T-helper 17 cell (primary cell): Measurements from ENCODE around the gene PPDPF. TPM values are rescaled to one million over a fixed set of nuclear protein-coding genes. Genes with fewer than 3 reads are reported as not detected.
A peak's percentile ranks its signal among the peaks of the same experiment; 100 is the strongest.

Experiments
- ATAC-seq: fragments of 150-1000 bp; cut with Tn5 transposase; 2 replicates; pipeline ENCODE4 v1.10.0; 2021; ENCODE audit warnings: mild to moderate bottlenecking, moderate library complexity
- DNase-seq, 3 donors: peaks; one replicate each; pipeline versions ENCODE4 v3.0.0 to v3.0.0-alpha.2; 2020 to 2021
- H3K9me3 ChIP-seq: one replicate; pipeline ENCODE4 v1.7.0; 2013; ENCODE audit warnings: low read length, mild to moderate bottlenecking; ENCODE audit not compliant: control insufficient read depth, poor library complexity, severe bottlenecking
- H3K27ac Mint-ChIP-seq: one replicate; pipeline ENCODE4 v1.8.0; 2022; ENCODE audit warnings: mild to moderate bottlenecking, moderate library complexity, mixed read lengths
- H3K27me3 Mint-ChIP-seq: one replicate; pipeline ENCODE4 v1.8.0; 2022; ENCODE audit warnings: mixed read lengths
- H3K36me3 Mint-ChIP-seq: one replicate; pipeline ENCODE4 v1.8.0; 2022; ENCODE audit warnings: low read depth, mixed read lengths
- H3K4me1 Mint-ChIP-seq: one replicate; pipeline ENCODE4 v1.8.0; 2022; ENCODE audit warnings: mild to moderate bottlenecking, mixed read lengths
- H3K4me3 Mint-ChIP-seq: one replicate; pipeline ENCODE4 v1.8.0; 2022; ENCODE audit warnings: mild to moderate bottlenecking, moderate library complexity, mixed read lengths
- total RNA-seq, 4 donors: library from RNA in 2 of 4; stranded (reverse) in 2 of 4; gene quantifications; one replicate each; pipeline ENCODE4 v1.2.3 and lab custom pipeline; 2022 to 2026

PPDPF gene
- total RNA-seq, 2 donors from 2014 or later, result 149 to 271 TPM

- DNase-seq (peak in 1 of 3 donors; percentile 26), ATAC-seq (peak; percentile 1)
- H3K27me3 Mint-ChIP-seq, result no peaks in the 10 kb centered on the region
- H3K4me1 Mint-ChIP-seq, result peaks cover 10% of the 10 kb centered on the region
- no peaks in the 10 kb centered on the region for H3K36me3 Mint-ChIP-seq
- peak within 1 kb of the TSS; percentile 74 for H3K4me3 Mint-ChIP-seq
- H3K27ac Mint-ChIP-seq, result peak within 1 kb of the TSS; percentile 19
- no peaks in the 10 kb centered on the region for H3K9me3 ChIP-seq
These were observed 16.5 kb downstream of the PPDPF start, which contains the start of gene PTK6 for GRCh38 chr20:63536997-63537524. TSS of gene PTK6 (minus strand) at chr20:63537376. CDS start at chr20:63537314, 62 bp downstream.

GRCh38 chr20:63537525-63538203 lies 17.1 kb downstream of the PPDPF start:
- Mint-ChIP-seq H3K27me3 (no peaks in the 10 kb centered on the region), H3K4me3 (peak overlapping the region; percentile 74), H3K27ac (peak overlapping the region; percentile 19), H3K36me3 (no peaks in the 10 kb centered on the region), H3K4me1 (peaks cover 9% of the 10 kb centered on the region)
- DNase-seq (peak; percentile 84 to 93 (median 86)), ATAC-seq (peak; percentile 92)
- H3K9me3 ChIP-seq, result no peaks in the 10 kb centered on the region

- Mint-ChIP-seq H3K27ac (peak overlapping the region; percentile 19), H3K4me1 (peaks cover 10% of the 10 kb centered on the region), H3K27me3 (no peaks in the 10 kb centered on the region), H3K36me3 (no peaks in the 10 kb centered on the region), H3K4me3 (peak overlapping the region; percentile 74)
- ATAC-seq (peak; percentile 57), DNase-seq (peak; percentile 38 to 55 (median 54))
- H3K9me3 ChIP-seq, result no peaks in the 10 kb centered on the region
These were observed 17.9 kb downstream of the PPDPF start for GRCh38 chr20:63538204-63539091.

GRCh38 chr20:63539092-63539430 lies 18.5 kb downstream of the PPDPF start:
- Mint-ChIP-seq H3K4me3 (peak overlapping the region; percentile 50), H3K4me1 (peaks cover 13% of the 10 kb centered on the region), H3K36me3 (no peaks in the 10 kb centered on the region), H3K27ac (no peak overlapping the region), H3K27me3 (no peaks in the 10 kb centered on the region)
- no peak for ATAC-seq
- DNase-seq, result no peak
- H3K9me3 ChIP-seq, result no peaks in the 10 kb centered on the region

GRCh38 chr20:63539441-63540370 lies 19.1 kb downstream of the PPDPF start:
- H3K27ac Mint-ChIP-seq, result no peak overlapping the region
- no peaks in the 10 kb centered on the region for H3K9me3 ChIP-seq
- no peak for ATAC-seq
- H3K4me1 Mint-ChIP-seq, result peaks cover 13% of the 10 kb centered on the region
- H3K36me3 Mint-ChIP-seq, result no peaks in the 10 kb centered on the region
- H3K27me3 Mint-ChIP-seq, result no peaks in the 10 kb centered on the region
- no peak for DNase-seq
- peak overlapping the region; percentile 50 for H3K4me3 Mint-ChIP-seq

- ATAC-seq (no peak), DNase-seq (no peak)
- H3K27me3 Mint-ChIP-seq, result no peaks in the 10 kb centered on the region
- H3K36me3 Mint-ChIP-seq, result no peaks in the 10 kb centered on the region
- peak overlapping the region; percentile 12 for H3K4me3 Mint-ChIP-seq
- peaks cover 17% of the 10 kb centered on the region for H3K4me1 Mint-ChIP-seq
- no peaks in the 10 kb centered on the region for H3K9me3 ChIP-seq
- H3K27ac Mint-ChIP-seq, result no peak overlapping the region
These were observed 20.0 kb downstream of the PPDPF start for GRCh38 chr20:63540417-63541186.

- Mint-ChIP-seq H3K27ac (no peak overlapping the region), H3K27me3 (no peaks in the 10 kb centered on the region), H3K4me3 (no peak overlapping the region), H3K36me3 (no peaks in the 10 kb centered on the region), H3K4me1 (peaks cover 15% of the 10 kb centered on the region)
- no peaks in the 10 kb centered on the region for H3K9me3 ChIP-seq
- no peak for DNase-seq
- ATAC-seq, result no peak
These were observed 20.8 kb downstream of the PPDPF start for GRCh38 chr20:63541371-63541770.

GRCh38 chr20:63542031-63542559 lies 21.5 kb downstream of the PPDPF start:
- no peaks in the 10 kb centered on the region for H3K9me3 ChIP-seq
- Mint-ChIP-seq H3K27ac (no peak overlapping the region), H3K4me1 (peaks cover 12% of the 10 kb centered on the region), H3K36me3 (no peaks in the 10 kb centered on the region), H3K4me3 (no peak overlapping the region), H3K27me3 (no peaks in the 10 kb centered on the region)
- ATAC-seq (no peak), DNase-seq (no peak)

- H3K27ac Mint-ChIP-seq, result no peak overlapping the region
- peaks cover 10% of the 10 kb centered on the region for H3K4me1 Mint-ChIP-seq
- ATAC-seq (no peak), DNase-seq (no peak)
- H3K27me3 Mint-ChIP-seq, result no peaks in the 10 kb centered on the region
- H3K4me3 Mint-ChIP-seq, result no peak overlapping the region
- H3K36me3 Mint-ChIP-seq, result no peaks in the 10 kb centered on the region
- H3K9me3 ChIP-seq, result no peaks in the 10 kb centered on the region
These were observed 22.1 kb downstream of the PPDPF start for GRCh38 chr20:63542696-63543095.

GRCh38 chr20:63543131-63543530 lies 22.6 kb downstream of the PPDPF start:
- no peak for ATAC-seq
- H3K4me3 Mint-ChIP-seq, result no peak overlapping the region

GRCh38 chr20:63543733-63544132 lies 23.2 kb downstream of the PPDPF start:
- no peak for DNase-seq
- Mint-ChIP-seq H3K27ac (no peak overlapping the region), H3K4me3 (no peak overlapping the region), H3K4me1 (peaks cover 9% of the 10 kb centered on the region), H3K27me3 (no peaks in the 10 kb centered on the region), H3K36me3 (no peaks in the 10 kb centered on the region)
- H3K9me3 ChIP-seq, result no peaks in the 10 kb centered on the region
- no peak for ATAC-seq

More at GRCh38 chr20:63543131-63543530, 22.6 kb downstream of the PPDPF start:
- Mint-ChIP-seq H3K4me1 (peaks cover 9% of the 10 kb centered on the region), H3K27me3 (no peaks in the 10 kb centered on the region), H3K36me3 (no peaks in the 10 kb centered on the region), H3K27ac (no peak overlapping the region)
- no peaks in the 10 kb centered on the region for H3K9me3 ChIP-seq
- no peak for DNase-seq
